BLaER1 (cell line): ENCODE results near the gene DBX2.
"Not testable (repeated sequence)": the region's sequence is repeated elsewhere in the genome, so short reads cannot be mapped to it uniquely, and the experiment has no call there.

Source experiments
- H3K27ac ChIP-seq: shearing (Covaris generic); formaldehyde crosslinking; 2 replicates; pipeline ENCODE4 v1.8.1; 2022
- H3K27me3 ChIP-seq: shearing (Covaris generic); formaldehyde crosslinking; 2 replicates; pipeline ENCODE4 v1.8.1; 2022
- H3K36me3 ChIP-seq: shearing (Covaris generic); formaldehyde crosslinking; 2 replicates; pipeline ENCODE4 v1.8.1; 2022
- H3K4me1 ChIP-seq: shearing (Covaris generic); formaldehyde crosslinking; 2 replicates; pipeline ENCODE4 v1.8.1; 2022
- H3K4me2 ChIP-seq: shearing (Covaris generic); formaldehyde crosslinking; 2 replicates; pipeline ENCODE4 v1.8.1; 2022
- H3K4me3 ChIP-seq: shearing (Covaris generic); formaldehyde crosslinking; 2 replicates; pipeline ENCODE4 v1.8.1; 2022
- H3K9ac ChIP-seq: shearing (Covaris generic); formaldehyde crosslinking; 2 replicates; pipeline ENCODE4 v1.8.1; 2022
- H3K9me3 ChIP-seq: shearing (Covaris generic); formaldehyde crosslinking; 2 replicates; pipeline ENCODE4 v1.8.1; 2022
- H4K20me1 ChIP-seq: shearing (Covaris generic); formaldehyde crosslinking; 2 replicates; pipeline ENCODE4 v1.8.1; 2022
- Cebpa-rat ChIP-seq: shearing (Covaris generic); IDR thresholded peaks from 2 replicates; pipeline ENCODE4 v1.8.1; 2022

The DBX2 gene

DNA sequence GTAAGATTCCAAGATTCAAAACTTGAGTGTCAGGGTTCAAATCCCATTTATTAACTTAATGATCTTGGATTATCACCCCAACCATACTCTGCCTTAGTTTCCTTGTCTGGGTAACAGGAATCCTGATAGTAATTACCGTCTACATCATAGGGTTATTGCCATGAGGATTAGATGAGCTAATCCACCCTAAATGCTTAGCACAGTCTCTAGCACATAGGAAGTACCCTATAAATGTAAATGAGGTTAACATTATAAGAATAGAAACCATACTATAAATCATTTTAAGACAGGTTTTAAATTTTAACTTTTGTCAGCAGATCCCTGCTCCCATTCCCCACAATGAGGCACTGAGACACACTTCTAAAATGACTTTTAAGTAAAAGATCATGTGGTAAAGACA, 36.5 kb downstream of the DBX2 start:
- TF ChIP-seq Cebpa-rat, result no peak
- no peaks in the 10 kb centered on the region for H3K4me1 ChIP-seq
- no peak overlapping the region for H3K27ac ChIP-seq
- H4K20me1 ChIP-seq, result no peaks in the 10 kb centered on the region
- no peak overlapping the region for H3K4me3 ChIP-seq
- H3K36me3 ChIP-seq, result no peaks in the 10 kb centered on the region
- no peak overlapping the region for H3K4me2 ChIP-seq
- H3K9me3 ChIP-seq, result no peaks in the 10 kb centered on the region
- no peaks in the 10 kb centered on the region for H3K27me3 ChIP-seq
- no peak overlapping the region for H3K9ac ChIP-seq

DNA sequence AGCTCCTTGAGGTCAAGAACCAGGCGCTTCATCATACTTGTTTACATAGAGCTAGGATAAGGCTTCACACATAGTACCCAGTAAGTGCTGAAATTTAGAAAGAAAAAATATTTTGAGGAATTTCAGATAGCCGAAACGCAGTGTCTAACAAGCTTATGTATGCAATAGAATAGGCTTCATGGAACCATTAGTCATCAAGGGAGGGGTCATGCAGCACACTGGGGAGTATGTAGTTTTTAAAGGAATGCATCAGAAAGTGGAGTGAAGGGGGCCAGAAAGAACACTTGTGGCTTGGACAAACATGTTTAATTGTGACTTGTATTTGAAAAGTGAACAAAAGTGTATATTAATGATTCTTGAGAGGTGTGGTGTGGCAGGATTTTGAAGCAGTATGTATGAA, 38.1 kb downstream of the DBX2 start:
- H3K4me3 ChIP-seq, result no peak overlapping the region
- H4K20me1 ChIP-seq, result no peaks in the 10 kb centered on the region
- H3K27me3 ChIP-seq, result no peaks in the 10 kb centered on the region
- H3K36me3 ChIP-seq, result no peaks in the 10 kb centered on the region
- no peaks in the 10 kb centered on the region for H3K4me1 ChIP-seq
- no peak overlapping the region for H3K9ac ChIP-seq
- no peak for TF ChIP-seq Cebpa-rat
- H3K4me2 ChIP-seq, result no peak overlapping the region
- no peaks in the 10 kb centered on the region for H3K9me3 ChIP-seq
- H3K27ac ChIP-seq, result no peak overlapping the region

DNA sequence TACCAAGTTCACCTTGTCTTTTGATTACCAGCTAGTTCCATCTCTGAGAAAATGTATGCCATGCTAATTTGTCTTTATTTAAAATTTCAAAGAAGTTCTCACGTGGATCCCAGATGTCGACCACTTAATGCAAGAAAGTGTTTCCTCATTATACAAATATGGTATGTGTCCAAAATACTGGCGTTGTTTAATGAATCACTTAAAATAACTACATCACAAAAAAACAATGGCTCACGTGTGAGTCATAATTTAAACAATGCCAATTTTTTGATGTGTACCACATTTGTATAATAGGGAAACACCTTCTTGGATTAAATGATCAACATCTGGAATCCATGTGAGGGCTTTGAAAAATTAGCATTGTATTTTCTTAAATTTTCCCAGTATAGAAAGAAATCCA, 40.8 kb downstream of the DBX2 start:
- H3K9me3 ChIP-seq, result no peaks in the 10 kb centered on the region
- H3K4me2 ChIP-seq, result no peak overlapping the region
- H3K4me3 ChIP-seq, result no peak overlapping the region
- H3K9ac ChIP-seq, result no peak overlapping the region
- no peak overlapping the region for H3K27ac ChIP-seq
- no peaks in the 10 kb centered on the region for H3K4me1 ChIP-seq
- no peaks in the 10 kb centered on the region for H3K36me3 ChIP-seq
- no peaks in the 10 kb centered on the region for H3K27me3 ChIP-seq
- TF ChIP-seq Cebpa-rat, result no peak
- no peaks in the 10 kb centered on the region for H4K20me1 ChIP-seq

DNA sequence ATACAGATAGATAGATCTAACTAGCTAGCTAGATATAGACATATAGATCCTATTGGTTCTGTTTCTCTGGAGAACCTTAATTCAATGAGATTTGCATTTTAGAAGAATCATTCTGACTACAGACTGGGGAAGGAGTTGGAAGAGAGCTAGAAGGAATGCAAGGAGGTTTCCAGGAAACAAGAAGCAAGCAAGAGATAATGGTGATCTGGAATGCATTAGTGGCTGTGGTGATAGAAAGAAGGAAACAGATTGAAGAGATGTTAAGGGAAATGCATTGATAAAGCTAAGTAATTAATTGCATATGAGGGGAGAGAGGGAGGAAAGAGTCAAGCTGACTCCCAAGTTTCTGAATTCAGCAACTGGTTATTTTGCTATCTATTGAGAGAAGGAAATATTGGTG, 42.7 kb downstream of the DBX2 start:
- no peaks in the 10 kb centered on the region for H3K36me3 ChIP-seq
- no peaks in the 10 kb centered on the region for H3K4me1 ChIP-seq
- no peak for TF ChIP-seq Cebpa-rat

DNA sequence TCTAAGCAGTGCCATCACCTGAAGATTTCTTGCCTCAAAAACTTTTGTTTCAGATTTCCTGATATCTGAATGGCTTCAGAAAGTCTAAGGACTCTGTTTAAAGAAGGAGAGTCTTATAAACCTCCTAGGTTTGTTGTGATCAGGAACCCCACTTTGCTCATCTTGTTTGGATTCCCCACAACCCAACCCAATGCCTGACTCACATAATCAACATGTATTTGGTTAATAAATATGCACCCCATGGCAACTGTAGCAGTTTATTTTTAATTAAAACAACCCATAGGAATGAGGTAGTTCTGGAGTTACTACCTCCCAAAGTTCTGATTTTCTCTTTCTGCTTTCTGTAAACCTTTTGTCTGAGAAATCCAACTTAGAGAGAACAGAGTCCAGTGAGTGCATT, 51.5 kb downstream of the DBX2 start:
- H3K4me3 ChIP-seq, result no peak overlapping the region

More for the DNA sequence above, 42.7 kb downstream of the DBX2 start:
- H3K4me2 ChIP-seq, result no peak overlapping the region
- H3K27ac ChIP-seq, result no peak overlapping the region
- no peaks in the 10 kb centered on the region for H3K9me3 ChIP-seq
- no peak overlapping the region for H3K9ac ChIP-seq
- no peak overlapping the region for H3K4me3 ChIP-seq
- no peaks in the 10 kb centered on the region for H4K20me1 ChIP-seq
- no peaks in the 10 kb centered on the region for H3K27me3 ChIP-seq

DNA sequence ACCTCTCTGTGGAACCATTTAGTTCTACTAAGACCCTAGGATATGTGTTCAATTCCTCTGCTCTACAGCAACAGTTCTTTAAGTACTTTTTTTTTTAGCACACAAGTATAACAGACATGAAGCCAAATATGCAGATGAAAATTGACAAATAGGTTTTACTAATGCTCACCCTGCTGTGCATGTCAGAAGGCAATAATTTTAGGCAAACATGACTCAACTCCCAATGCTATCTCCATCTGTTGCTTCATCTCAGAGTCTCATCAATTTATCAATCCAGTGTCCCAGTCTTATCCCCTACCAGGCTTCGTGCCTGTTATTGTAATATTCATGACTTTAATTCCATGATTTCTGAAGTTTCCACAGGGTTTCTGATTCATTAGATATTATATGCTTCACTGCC, 57.7 kb downstream of the DBX2 start:
- Histone ChIP-seq H3K36me3 (no peaks in the 10 kb centered on the region), H3K4me1 (no peaks in the 10 kb centered on the region), H3K4me3 (no peak overlapping the region), H3K4me2 (no peak overlapping the region), H3K27ac (no peak overlapping the region), H3K9me3 (no peaks in the 10 kb centered on the region; the same call in 1 of the 2 replicates), H3K9ac (no peak overlapping the region), H4K20me1 (no peaks in the 10 kb centered on the region), H3K27me3 (no peaks in the 10 kb centered on the region)
- no peak for TF ChIP-seq Cebpa-rat

More for the DNA sequence above, 51.5 kb downstream of the DBX2 start:
- Histone ChIP-seq H3K4me2 (no peak overlapping the region), H4K20me1 (no peaks in the 10 kb centered on the region), H3K9ac (no peak overlapping the region), H3K4me1 (no peaks in the 10 kb centered on the region), H3K27ac (no peak overlapping the region), H3K27me3 (no peaks in the 10 kb centered on the region), H3K9me3 (no peaks in the 10 kb centered on the region; the same call in 1 of the 2 replicates), H3K36me3 (no peaks in the 10 kb centered on the region)
- TF ChIP-seq Cebpa-rat, result no peak

DNA sequence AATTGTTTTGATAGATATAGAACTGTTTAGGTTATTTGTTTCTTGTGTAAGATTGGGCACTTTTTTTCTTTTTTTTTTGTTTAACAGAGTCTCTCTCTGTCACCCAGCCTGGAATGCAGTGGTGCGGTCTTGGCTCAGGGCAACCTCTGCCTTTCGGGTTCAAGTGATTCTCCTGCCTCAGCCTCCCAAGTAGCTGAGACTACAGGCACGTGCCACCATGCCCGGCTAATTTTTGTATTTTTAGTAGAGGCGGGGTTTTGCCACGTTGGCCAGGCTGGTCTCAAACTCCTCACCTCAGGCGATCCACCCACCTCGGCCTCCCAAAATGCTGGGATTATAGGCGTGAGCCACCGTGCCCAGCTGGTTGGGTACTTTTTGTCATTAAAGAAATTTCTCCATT, 66.0 kb downstream of the DBX2 start:
- H3K27me3 ChIP-seq, H3K4me2 ChIP-seq, H3K36me3 ChIP-seq, H3K9ac ChIP-seq, H3K27ac ChIP-seq, H4K20me1 ChIP-seq, H3K9me3 ChIP-seq, H3K4me3 ChIP-seq, H3K4me1 ChIP-seq: not testable (repeated sequence)

DNA sequence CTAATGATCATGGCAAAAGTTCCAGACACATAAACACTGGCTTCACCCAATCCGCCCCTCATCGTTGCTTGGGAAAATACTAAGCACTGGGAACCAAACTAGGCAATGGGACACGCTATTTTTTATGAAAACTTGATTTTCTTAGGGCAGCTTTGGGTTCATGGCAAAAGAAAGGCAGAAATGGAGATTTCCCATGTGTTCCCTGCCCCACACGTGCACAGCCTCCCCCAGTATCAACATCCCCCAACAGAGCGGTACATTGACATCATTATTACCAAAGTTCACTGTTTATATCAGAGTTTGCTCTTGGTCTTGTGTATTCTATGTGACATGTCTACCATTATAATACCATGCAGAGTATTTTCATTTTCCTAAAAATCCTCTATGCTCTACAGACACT, 71.0 kb downstream of the DBX2 start:
- Histone ChIP-seq H3K27ac (no peak overlapping the region), H3K4me3 (no peak overlapping the region), H3K27me3 (no peaks in the 10 kb centered on the region), H3K36me3 (no peaks in the 10 kb centered on the region), H3K4me1 (no peaks in the 10 kb centered on the region), H3K9ac (no peak overlapping the region), H4K20me1 (no peaks in the 10 kb centered on the region), H3K4me2 (no peak overlapping the region), H3K9me3 (no peaks in the 10 kb centered on the region)
- no peak for TF ChIP-seq Cebpa-rat

DNA sequence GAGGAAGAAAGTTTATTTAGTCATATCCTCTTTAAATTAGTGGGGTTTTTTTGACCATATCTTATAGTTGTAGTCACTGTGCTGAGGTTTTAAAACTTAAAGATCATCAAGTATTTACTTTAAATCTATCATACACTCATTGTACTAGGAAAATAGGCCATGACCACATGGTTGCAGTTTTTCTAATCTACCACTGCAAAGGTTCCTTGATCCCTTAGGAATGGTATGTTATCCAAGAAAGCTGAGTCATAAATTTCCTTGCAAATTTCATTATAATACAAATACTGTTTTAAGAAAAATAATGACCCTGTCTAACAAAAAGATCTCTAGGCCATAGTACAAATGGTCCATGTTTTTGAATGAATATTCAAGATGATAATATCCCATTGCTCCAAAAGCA, 74.7 kb downstream of the DBX2 start:
- Histone ChIP-seq H3K27me3 (no peaks in the 10 kb centered on the region), H4K20me1 (no peaks in the 10 kb centered on the region), H3K4me2 (no peak overlapping the region), H3K9me3 (no peaks in the 10 kb centered on the region), H3K36me3 (no peaks in the 10 kb centered on the region), H3K4me3 (no peak overlapping the region), H3K4me1 (peaks cover 7% of the 10 kb centered on the region), H3K9ac (no peak overlapping the region), H3K27ac (no peak overlapping the region)
- no peak for TF ChIP-seq Cebpa-rat

DNA sequence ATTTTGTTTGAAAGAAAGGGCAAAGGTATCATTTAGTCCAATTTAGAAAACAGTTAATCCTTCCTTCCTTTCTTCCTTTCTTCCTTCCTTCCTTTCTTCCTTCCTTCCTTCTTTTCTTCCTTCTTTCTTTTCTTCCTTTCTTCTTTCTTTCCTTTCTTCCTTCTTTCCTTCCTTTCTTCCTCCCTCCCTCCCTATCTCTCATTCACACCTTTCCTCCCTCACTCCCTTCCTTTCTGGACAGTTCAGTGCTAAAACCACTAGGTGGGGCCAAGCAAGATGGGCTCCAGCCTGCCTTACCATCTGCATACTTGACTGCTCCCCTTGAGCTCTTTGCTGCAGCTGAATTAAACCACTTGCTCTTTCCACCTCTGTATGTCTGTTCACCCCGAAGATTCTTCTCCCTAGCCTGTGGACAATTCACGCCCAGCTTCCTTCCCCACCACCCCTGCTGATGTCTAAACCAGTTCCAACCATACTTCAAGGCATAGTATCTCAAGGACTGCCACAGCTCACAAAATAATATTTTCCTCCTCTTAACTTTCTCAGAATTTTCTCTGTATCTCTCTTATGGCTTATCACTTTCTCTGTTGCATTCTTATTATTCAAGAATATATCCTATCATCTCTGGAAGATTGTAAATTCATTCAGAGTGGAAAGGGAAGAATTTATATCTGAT, 78.0 kb downstream of the DBX2 start:
- Histone ChIP-seq H3K9me3 (no peaks in the 10 kb centered on the region), H3K27ac (no peak overlapping the region), H3K4me2 (no peak overlapping the region), H3K4me3 (no peak overlapping the region), H3K4me1 (peaks cover 38% of the 10 kb centered on the region), H3K9ac (no peak overlapping the region), H3K36me3 (no peaks in the 10 kb centered on the region), H3K27me3 (no peaks in the 10 kb centered on the region), H4K20me1 (no peaks in the 10 kb centered on the region)
- no peak for TF ChIP-seq Cebpa-rat

DNA sequence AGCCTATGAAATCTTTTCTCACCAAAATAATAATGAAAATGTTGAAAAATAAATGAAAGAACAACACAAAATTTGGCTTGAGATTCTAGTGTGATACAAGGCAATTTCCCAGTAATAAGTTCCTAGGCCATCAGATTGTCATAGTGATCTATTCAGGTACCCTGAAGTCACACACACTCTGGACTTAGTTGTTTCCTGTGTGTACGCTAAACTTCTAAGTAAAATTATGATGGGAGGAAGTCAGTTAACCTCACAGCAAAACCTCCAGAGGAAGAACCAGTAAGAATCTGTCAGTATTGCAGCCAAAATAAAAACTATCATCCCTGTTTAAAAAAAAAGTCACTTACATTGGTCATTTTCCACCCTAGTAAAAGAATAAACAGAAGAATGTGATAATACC, 81.9 kb downstream of the DBX2 start:
- Histone ChIP-seq H3K4me2 (peak overlapping the region; percentile 67), H3K4me3 (no peak overlapping the region; the same call in 1 of the 2 replicates), H3K4me1 (peaks cover 43% of the 10 kb centered on the region), H3K36me3 (no peaks in the 10 kb centered on the region), H3K9me3 (peaks cover 19% of the 10 kb centered on the region), H3K9ac (no peak overlapping the region), H3K27ac (peak overlapping the region; percentile 5), H4K20me1 (no peaks in the 10 kb centered on the region), H3K27me3 (no peaks in the 10 kb centered on the region)
- no peak for TF ChIP-seq Cebpa-rat
